ENCODE data around the gene CCT8.
A peak's percentile ranks its signal among the peaks of the same experiment; 100 is the strongest.

CCT8 gene, protein sequence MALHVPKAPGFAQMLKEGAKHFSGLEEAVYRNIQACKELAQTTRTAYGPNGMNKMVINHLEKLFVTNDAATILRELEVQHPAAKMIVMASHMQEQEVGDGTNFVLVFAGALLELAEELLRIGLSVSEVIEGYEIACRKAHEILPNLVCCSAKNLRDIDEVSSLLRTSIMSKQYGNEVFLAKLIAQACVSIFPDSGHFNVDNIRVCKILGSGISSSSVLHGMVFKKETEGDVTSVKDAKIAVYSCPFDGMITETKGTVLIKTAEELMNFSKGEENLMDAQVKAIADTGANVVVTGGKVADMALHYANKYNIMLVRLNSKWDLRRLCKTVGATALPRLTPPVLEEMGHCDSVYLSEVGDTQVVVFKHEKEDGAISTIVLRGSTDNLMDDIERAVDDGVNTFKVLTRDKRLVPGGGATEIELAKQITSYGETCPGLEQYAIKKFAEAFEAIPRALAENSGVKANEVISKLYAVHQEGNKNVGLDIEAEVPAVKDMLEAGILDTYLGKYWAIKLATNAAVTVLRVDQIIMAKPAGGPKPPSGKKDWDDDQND

DNA sequence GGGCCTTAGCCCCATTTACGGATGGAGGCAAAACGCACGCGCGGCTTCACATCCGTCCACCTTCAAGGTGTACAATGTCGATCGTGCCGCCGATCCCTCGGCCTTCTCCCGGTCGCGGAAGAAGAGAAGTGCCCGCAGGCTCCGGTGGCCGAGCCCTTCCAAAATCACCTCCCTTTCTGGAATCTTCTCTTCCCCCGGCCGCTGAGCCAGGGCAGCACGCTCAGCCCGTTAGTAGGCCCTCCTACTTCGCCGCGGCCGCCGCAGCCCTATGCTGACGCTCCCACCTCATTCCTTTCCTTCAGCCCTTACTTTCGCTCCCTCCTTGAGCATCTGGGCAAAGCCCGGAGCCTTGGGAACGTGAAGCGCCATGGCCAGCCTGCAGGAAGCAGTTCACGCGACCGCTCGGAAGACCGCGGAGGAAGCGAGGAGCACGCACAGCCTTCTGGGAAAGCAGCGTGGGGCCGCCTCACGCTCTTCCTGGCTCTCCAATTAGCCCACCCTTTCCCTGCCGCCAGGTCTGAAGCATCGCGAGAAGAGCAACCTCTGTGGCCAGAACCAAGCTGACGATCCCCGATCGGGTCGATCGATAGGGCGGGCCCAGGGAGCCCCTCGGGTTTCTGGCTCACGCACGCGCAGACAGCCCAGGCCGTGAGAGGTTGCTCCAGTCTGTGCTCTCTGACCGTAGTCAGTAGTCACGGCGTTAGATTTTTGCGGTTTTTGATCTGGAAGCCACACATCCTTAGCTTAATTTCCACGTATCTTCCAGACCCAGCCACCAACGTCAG is at the start of gene CCT8:
TSS of gene CCT8 (minus strand) at position 427 of the 785 bp plus-strand sequence. CDS start at position 369, 58 bp downstream.
- peak; percentile 99 for DNase-seq

DNA sequence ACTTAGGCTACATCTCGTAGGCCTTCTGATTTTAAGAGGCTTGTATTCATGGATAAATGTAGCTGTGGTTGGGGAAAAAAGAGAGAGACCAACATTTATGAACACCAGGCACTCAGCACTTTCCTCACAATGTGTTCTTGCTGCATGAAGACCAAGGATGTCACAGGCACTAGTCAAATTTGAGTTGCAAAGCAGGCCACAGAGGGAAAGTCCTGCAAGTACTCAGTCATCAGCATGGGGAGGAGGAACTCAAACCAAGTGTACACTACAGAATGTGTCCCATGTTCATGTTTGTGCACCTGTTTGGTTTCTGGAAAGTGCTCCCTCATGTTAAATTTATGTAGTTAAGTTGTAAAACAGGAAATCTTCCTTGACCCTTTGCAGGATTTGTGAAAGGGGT is 48.3 kb upstream of the CCT8 start:
- no peak for DNase-seq

GRCh38 chr21:29117372-29117955 is 44.0 kb upstream of the CCT8 start:
- no peak for DNase-seq

DNA sequence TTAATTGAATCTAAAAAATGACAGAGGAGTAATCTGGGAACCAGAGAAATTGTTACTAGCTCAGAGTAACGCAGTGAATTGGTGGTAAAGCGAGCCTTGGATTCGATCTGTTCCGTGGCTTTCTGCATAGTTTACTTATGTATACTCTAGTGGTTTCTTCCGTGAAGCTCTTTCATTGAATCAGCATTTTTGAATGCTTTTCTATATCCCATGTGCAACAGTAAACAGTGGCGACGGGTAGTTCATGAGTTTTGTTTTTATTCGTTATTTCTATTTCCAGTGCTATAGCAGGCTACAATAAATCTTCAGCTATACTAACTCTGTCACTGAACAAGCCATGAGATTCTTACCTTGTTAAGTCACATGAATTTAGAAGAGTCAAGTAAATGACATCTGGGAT is 42.5 kb upstream of the CCT8 start:
- DNase-seq, result no peak

- no peak for DNase-seq
Observed at GRCh38 chr21:29114765-29115500, 41.5 kb upstream of the CCT8 start.

- DNase-seq, result no peak
Observed at GRCh38 chr21:29105218-29105617, 31.8 kb upstream of the CCT8 start.

GRCh38 chr21:29104239-29104708 is 30.8 kb upstream of the CCT8 start:
- no peak for DNase-seq

- no peak for DNase-seq
Observed at GRCh38 chr21:29102791-29103257, 29.4 kb upstream of the CCT8 start.

- no peak for DNase-seq
Observed at GRCh38 chr21:29098156-29098555, 24.7 kb upstream of the CCT8 start.

- DNase-seq, result no peak
Observed at GRCh38 chr21:29096218-29097015, 23.0 kb upstream of the CCT8 start.

GRCh38 chr21:29092102-29092959 is 18.9 kb upstream of the CCT8 start:
- no peak for DNase-seq

- no peak for DNase-seq
Observed at GRCh38 chr21:29091033-29091432, 17.6 kb upstream of the CCT8 start.

DNA sequence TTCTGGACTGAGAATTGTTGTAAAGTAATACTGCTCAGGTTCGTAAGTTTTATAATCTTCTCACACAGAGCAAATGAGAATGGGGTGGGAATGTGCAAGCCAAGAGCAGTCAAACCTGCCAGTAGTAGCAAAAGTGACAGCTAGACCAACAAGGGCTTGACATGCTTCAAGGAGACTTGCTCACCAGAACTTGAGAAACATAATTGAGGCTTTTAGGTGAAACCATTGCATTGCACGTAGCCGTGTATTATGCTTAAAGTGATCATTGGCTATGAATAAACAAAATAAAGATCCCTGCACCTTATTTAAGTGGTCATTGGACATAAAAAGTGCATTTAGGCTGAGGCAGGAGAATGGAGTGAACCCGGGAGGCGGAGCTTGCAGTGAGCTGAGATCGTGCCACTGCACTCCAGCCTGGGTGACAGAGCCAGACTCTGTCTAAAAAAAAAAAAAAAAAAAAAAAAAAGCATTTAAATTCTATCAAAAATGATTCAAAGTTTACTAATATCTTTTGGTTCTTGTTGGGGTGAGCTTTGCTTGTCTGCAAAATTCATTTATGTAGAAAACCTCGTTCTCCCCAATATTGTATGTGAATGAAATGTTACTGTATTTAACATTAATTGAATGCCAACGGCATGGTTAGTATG is 11.8 kb upstream of the CCT8 start:
- no peak for DNase-seq

DNA sequence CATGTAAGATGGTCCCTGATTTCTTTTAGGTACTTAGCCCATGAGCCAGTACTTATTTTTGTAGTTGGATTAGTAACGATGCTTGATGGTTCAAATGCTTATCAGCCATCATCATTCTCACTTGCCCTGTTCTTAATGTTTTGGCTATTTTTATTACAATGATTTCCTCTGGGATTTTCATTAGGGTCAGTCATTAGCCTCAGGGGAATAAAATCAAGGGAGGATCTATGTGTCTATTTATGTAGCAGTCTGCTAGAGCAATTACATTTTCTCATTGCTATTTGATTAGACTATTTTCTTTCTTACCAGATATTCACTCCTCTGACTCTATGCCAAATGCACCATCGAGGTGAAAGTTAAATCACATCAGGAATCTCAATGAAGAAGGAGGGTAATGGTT is 10.9 kb upstream of the CCT8 start:
- no peak for DNase-seq

DNA sequence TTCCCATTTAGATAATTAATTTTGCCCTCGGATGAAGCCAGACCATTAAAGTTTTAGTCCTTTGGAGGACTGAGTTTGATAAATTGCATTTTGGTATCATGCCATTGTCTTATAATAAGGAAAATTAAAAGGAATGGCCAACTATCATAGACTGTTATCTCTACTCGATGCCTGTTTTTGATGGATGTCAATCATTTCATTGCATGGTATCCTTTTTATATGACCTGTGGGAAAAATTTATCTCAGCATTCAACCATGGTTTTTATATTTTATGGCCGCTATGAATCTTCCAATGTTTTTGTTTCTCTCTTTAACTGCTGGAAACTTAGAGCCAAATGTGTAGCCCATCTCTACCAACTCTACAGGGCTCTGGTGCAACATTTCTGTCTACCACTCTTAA is 9.9 kb upstream of the CCT8 start:
- no peak for DNase-seq

DNA sequence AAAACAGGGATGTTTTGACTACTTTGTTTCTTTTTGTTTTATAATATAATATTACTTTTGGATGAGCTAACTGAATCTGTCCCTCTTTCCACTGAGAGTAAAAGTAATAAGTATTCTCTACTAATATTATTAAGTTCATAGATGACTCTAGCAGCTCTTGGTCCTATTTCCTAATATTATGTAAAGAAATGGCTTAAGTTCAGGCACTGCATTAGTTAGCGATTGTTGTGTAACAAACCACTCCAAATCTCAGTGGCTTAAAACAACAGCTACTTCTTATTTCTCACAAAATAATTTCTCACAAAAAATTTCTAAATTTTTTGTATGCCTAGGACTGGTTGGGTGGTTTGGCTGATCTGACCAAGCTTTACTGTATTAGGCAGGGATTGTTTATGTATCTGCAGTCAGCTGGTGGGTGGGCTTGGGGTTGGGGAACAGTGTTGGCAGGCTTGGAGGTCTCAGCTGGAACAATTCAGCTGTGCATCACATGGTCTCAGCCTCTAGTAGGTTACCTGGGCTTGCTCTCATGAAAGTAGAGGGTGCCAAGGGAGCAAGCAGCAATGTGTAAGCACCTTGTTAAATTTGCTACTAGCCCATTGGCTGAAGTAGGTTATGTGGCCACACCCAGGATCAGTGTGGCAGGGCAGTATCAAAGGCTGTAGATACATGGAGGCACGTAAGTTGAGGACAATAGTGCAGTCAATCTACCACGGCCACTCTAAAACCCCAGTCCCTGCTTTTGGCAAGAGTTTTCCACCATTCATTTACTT is 8.8 kb upstream of the CCT8 start:
- DNase-seq, result no peak

DNA sequence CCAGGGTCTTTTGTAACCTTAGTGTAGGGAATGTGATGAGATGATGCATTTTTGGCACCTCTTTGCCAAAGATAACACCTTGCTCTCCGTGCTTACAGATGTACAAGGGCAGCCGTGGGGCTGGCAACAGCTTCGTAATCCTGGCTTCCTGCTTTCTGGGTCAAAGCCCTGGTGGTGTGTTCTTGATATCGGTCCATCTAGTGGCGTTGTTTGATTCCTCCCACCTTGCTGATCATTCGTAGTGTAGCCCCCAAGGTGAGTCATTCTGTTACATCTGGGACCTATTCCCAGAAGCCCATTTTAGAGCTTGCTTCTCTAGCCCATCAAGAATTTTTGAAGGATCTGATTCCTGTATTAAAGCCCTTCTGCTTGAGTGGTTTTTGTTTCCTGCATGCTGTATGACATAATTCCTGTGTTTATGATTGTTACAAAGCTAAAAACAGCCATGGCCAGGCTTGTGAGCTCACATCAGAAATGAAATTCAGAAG is 7.0 kb upstream of the CCT8 start:
- no peak for DNase-seq

GRCh38 chr21:29078869-29079767 is 5.7 kb upstream of the CCT8 start:
- DNase-seq, result peak; percentile 50
